Measurements from ENCODE around the gene SH3RF2. TPM values are rescaled to one million over a fixed set of nuclear protein-coding genes. Genes with fewer than 3 reads are reported as not detected.

SH3RF2 gene
- total and polyA plus RNA-seq, 10 donors = 0.04 to 0.44 (median 0.10) TPM; not detected in 2

DNA sequence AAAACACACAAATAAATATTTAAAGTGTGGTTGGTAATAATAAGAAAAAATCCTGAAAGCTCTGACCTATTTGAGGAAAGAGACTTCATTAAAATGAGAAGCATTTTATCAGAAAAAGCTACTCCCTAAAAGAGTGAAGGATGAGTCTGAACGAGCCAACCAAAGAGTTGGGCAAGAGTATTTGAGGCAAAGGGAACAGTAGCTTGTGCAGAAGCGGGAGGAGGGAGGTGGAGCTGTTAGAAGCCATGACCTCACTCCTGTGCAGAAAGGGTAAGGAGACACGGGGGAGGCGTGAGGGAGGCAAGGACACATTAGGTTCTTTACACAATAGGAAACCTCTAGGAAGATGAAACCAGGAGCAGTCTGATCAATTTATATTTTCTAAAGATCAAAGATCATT lies 29.4 kb downstream of the SH3RF2 start:
- no peaks in the 10 kb centered on the region for H3K27me3 ChIP-seq (replicated peaks in 1 of 7)
- H3K36me3 ChIP-seq = no peaks in the 10 kb centered on the region
- H3K27ac ChIP-seq = no peak overlapping the region
- WGBS, 5 donors = 59 to 76% (median 74%) methylated on average over 4 of the region's 4 CpGs
- TF ChIP-seq, protein P1, sequence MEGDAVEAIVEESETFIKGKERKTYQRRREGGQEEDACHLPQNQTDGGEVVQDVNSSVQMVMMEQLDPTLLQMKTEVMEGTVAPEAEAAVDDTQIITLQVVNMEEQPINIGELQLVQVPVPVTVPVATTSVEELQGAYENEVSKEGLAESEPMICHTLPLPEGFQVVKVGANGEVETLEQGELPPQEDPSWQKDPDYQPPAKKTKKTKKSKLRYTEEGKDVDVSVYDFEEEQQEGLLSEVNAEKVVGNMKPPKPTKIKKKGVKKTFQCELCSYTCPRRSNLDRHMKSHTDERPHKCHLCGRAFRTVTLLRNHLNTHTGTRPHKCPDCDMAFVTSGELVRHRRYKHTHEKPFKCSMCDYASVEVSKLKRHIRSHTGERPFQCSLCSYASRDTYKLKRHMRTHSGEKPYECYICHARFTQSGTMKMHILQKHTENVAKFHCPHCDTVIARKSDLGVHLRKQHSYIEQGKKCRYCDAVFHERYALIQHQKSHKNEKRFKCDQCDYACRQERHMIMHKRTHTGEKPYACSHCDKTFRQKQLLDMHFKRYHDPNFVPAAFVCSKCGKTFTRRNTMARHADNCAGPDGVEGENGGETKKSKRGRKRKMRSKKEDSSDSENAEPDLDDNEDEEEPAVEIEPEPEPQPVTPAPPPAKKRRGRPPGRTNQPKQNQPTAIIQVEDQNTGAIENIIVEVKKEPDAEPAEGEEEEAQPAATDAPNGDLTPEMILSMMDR (IDR thresholded peaks at IDR 0.05 in 8 of 11, conservative IDR thresholded peaks at IDR 0.05 in 3 of 11) = no peak
- TF ChIP-seq POLR2A (IDR thresholded peaks at IDR 0.05) (no peak), POLR2AphosphoS5 (IDR thresholded peaks at IDR 0.05) (no peak)
- no peaks in the 10 kb centered on the region for H3K9me3 ChIP-seq
- intact Hi-C loops (cut with DNase I; ENCODE audit: low total_unique reads) = no loop called here
- DNase-seq = no peak
- H3K4me1 ChIP-seq = no peaks in the 10 kb centered on the region
- H3K4me3 ChIP-seq = no peak overlapping the region

DNA sequence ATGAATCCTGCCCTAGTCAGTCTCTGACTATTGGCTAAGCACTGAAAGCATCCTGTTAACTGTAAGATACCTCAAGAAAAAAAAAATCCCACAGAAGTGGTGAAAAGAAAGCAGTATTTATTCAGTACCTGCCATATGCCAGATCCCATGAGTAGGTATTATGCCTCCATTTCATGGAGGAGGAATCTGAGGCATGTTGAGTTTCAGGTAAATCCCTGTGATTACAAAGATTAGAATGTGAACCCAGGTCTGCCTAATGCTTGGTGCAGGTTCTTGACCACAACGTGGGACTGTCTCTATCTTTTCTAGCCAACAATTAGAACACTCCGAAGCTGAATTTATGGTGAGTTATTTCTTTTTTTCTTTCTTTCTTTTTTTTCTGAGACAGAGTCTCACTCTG lies 30.9 kb downstream of the SH3RF2 start:
- Histone ChIP-seq H3K4me1 (no peaks in the 10 kb centered on the region), H3K27me3 (replicated peaks in 1 of 7) (no peaks in the 10 kb centered on the region), H3K27ac (no peak overlapping the region), H3K9me3 (no peaks in the 10 kb centered on the region), H3K4me3 (no peak overlapping the region), H3K36me3 (no peaks in the 10 kb centered on the region)
- no peak for DNase-seq
- WGBS, 5 donors = 80 to 94% (median 89%) methylated on average over 2 of the region's 2 CpGs
- TF ChIP-seq, protein P1 (IDR thresholded peaks at IDR 0.05 in 8 of 11, conservative IDR thresholded peaks at IDR 0.05 in 3 of 11) = no peak
- no peak for TF ChIP-seq POLR2AphosphoS5 (IDR thresholded peaks at IDR 0.05)
- no peak for TF ChIP-seq POLR2A (IDR thresholded peaks at IDR 0.05)
- intact Hi-C loops (cut with DNase I; ENCODE audit: low total_unique reads) = no loop called here

GRCh38 chr5:145968970-145969713 lies 32.8 kb downstream of the SH3RF2 start:
- intact Hi-C loops (cut with DNase I; ENCODE audit: low total_unique reads) = no loop called here
- no peaks in the 10 kb centered on the region for H3K27me3 ChIP-seq (replicated peaks in 1 of 7)
- no peak for DNase-seq
- no peak for TF ChIP-seq POLR2AphosphoS5 (IDR thresholded peaks at IDR 0.05)
- H3K4me1 ChIP-seq = no peaks in the 10 kb centered on the region
- no peak overlapping the region for H3K4me3 ChIP-seq
- WGBS, 5 donors = 67 to 78% (median 68%) methylated on average over 4 of the region's 4 CpGs
- H3K27ac ChIP-seq = no peak overlapping the region
- no peaks in the 10 kb centered on the region for H3K9me3 ChIP-seq
- H3K36me3 ChIP-seq = no peaks in the 10 kb centered on the region

- Histone ChIP-seq H3K27ac (no peak overlapping the region), H3K9me3 (no peaks in the 10 kb centered on the region), H3K36me3 (no peaks in the 10 kb centered on the region), H3K27me3 (replicated peaks in 1 of 7) (no peaks in the 10 kb centered on the region), H3K4me3 (no peak overlapping the region), H3K4me1 (no peaks in the 10 kb centered on the region)
- intact Hi-C loops (cut with DNase I; ENCODE audit: low total_unique reads) = no loop called here
- 86 to 96% (median 89%) methylated on average over 2 of the region's 2 CpGs for WGBS, 5 donors
- DNase-seq = no peak
- TF ChIP-seq POLR2AphosphoS5 (IDR thresholded peaks at IDR 0.05) = no peak
- no peak for TF ChIP-seq POLR2A (IDR thresholded peaks at IDR 0.05)
- TF ChIP-seq, protein P1 (IDR thresholded peaks at IDR 0.05 in 8 of 11, conservative IDR thresholded peaks at IDR 0.05 in 3 of 11) = no peak
These were observed 33.3 kb downstream of the SH3RF2 start for GRCh38 chr5:145969714-145970092.
